Measurements from ENCODE around the gene PTPN7. TPM values are rescaled to one million over a fixed set of nuclear protein-coding genes. Genes with fewer than 3 reads are reported as not detected.
"Not testable (repeated sequence)": the region's sequence is repeated elsewhere in the genome, so short reads cannot be mapped to it uniquely, and the experiment has no call there.

The PTPN7 gene
- total RNA-seq, 2 donors from 2014 or later: 196 to 201 TPM

- Mint-ChIP-seq H3K36me3 (ENCODE audit: insufficient read depth in 2 of 2) (no peaks in the 10 kb centered on the region), H3K27me3 (ENCODE audit: low read depth) (peaks cover 25% of the 10 kb centered on the region), H3K4me3 (no peak overlapping the region), H3K9me3 (no peaks in the 10 kb centered on the region), H3K27ac (no peak overlapping the region), H3K4me1 (ENCODE audit: low read depth) (peaks cover 4% of the 10 kb centered on the region)
- ATAC-seq (replicated peaks in 1 of 2): no peak
- no peak for DNase-seq
Observed at GRCh38 chr1:202198366-202198724, 37.9 kb upstream of the PTPN7 start.

DNA sequence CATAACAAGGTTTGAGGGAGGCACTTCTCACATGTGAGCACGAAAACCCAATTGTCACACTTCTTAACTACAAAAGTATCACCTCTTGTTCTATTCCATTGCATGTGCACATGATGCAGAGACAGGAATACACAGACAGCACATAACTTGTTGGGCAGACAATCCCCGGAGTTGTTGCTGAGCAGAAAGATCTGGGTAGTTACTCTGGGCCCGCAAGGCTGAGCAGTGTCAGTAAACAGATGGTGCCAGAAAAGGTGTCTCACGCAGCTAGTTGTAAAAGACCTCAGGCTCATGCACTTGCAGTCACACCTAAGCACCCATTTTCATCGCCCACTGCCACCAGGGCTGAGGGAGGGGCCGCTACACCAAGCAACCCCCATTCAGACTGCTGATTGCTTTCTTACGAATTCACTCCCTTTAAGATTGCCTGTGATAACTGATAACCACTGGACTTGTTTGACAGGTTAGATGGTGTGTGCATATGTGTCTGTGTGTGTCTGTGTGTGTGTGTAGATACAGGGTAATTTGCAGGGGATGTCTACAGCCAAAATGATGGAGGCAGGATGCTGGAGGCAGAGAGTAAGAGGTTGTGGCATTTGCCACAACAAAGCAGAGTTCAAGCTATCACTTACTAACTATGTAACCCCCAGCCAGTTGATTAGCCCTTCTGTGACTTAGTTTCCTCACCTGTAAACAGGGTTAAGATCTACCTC is 37.4 kb upstream of the PTPN7 start:
- Mint-ChIP-seq H3K27me3 (ENCODE audit: low read depth) (peaks cover 25% of the 10 kb centered on the region), H3K4me3 (no peak overlapping the region), H3K4me1 (ENCODE audit: low read depth) (peaks cover 5% of the 10 kb centered on the region), H3K9me3 (no peaks in the 10 kb centered on the region), H3K27ac (no peak overlapping the region), H3K36me3 (ENCODE audit: insufficient read depth in 2 of 2) (no peaks in the 10 kb centered on the region)
- DNase-seq (no peak), ATAC-seq (replicated peaks in 1 of 2) (peak in 1 of 2 donors; percentile 27)

GRCh38 chr1:202194328-202194648 is 33.9 kb upstream of the PTPN7 start:
- Mint-ChIP-seq H3K27ac (no peak overlapping the region), H3K4me3 (no peak overlapping the region), H3K4me1 (ENCODE audit: low read depth) (peaks cover 5% of the 10 kb centered on the region), H3K36me3 (ENCODE audit: insufficient read depth in 2 of 2) (no peaks in the 10 kb centered on the region), H3K27me3 (ENCODE audit: low read depth) (peaks cover 25% of the 10 kb centered on the region), H3K9me3 (no peaks in the 10 kb centered on the region)
- ATAC-seq (replicated peaks in 1 of 2) (no peak), DNase-seq (no peak)

DNA sequence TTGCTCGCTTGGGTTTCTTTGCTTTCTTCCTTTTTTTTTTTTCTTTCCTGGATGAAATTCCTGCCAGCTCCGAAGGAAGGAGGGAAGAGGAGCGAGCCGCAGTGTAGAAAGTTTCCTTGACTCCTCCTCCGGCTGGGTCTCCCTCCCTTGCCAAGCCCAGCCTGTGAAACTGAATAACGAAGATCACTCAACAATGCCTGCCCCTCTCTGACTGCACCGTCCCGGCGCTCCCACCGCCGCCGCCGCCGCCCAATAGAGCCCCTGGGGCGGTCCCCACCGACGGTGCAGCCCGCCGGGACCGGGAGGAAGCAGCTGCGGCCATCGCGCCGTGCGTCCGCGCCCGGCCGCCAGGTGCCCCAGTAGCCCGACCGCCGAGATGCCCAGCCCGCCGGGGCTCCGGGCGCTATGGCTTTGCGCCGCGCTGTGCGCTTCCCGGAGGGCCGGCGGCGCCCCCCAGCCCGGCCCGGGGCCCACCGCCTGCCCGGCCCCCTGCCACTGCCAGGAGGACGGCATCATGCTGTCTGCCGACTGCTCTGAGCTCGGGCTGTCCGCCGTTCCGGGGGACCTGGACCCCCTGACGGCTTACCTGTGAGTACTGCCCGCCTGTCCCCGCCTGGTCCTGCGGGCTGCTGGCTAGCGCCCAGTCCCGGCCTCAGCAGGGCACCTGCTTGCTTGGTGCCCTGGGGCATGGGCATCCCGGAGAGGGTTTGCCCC is 33.4 kb upstream of the PTPN7 start, which contains the start of gene LGR6:
TSS of gene LGR6 (plus strand) at position 186 of the 714 bp plus-strand sequence. CDS start at position 377, 191 bp downstream.
- no peak within 1 kb of the TSS for H3K27ac Mint-ChIP-seq
- no peaks in the 10 kb centered on the region for H3K36me3 Mint-ChIP-seq (ENCODE audit: insufficient read depth in 2 of 2)
- no peaks in the 10 kb centered on the region for H3K9me3 Mint-ChIP-seq
- DNase-seq (no peak), ATAC-seq (replicated peaks in 1 of 2) (peak in 1 of 2 donors; percentile 26)
- peaks cover 5% of the 10 kb centered on the region for H3K4me1 Mint-ChIP-seq (ENCODE audit: low read depth)
- peak within 1 kb of the TSS in 1 of 2 donors; percentile 49 for H3K4me3 Mint-ChIP-seq
- peaks cover 25% of the 10 kb centered on the region for H3K27me3 Mint-ChIP-seq (ENCODE audit: low read depth)

DNA sequence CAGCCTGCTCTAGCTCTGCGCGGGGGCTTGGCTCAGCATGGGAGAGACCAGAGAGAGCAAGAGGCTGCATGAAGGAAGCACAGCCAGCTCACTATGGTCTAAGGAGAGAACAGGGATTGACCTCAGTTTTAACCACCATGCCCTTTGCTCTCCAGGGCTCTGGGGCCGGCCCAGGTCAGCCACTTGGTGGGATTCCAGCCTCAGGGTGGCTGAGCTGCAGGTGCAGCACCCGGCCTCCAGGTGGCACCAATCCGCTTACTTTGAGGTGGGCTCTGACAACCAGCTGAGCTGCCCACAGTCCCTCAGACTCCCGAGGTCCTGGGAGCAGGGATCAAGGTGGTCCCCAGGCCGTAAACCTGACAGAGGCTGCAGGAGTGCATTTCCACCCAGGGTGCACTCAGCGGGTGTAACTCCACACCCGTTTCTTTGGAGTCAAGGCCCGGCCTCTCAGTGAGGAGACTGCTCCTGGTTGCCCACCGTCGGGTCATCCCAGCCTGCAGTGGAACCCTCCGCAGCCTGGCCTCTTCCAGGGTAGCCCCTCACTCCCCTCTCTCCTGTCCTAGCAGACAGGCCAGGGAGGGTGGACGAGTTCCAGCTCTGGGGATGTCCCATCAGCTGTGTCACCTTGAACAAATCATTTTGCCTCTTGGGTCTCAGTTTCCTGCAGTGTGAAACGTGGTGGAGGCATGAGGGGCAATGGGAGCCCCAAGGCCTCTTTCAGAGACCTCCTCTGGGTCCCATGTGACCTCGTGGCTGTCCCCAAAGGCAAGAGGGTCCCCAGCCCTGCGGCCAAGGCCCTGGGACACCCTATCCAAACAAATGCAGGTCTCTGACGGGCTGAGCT is 32.6 kb upstream of the PTPN7 start:
- Mint-ChIP-seq H3K36me3 (ENCODE audit: insufficient read depth in 2 of 2) (no peaks in the 10 kb centered on the region), H3K4me1 (ENCODE audit: low read depth) (peaks cover 5% of the 10 kb centered on the region), H3K4me3 (no peak overlapping the region), H3K27me3 (ENCODE audit: low read depth) (peaks cover 25% of the 10 kb centered on the region), H3K9me3 (no peaks in the 10 kb centered on the region), H3K27ac (no peak overlapping the region)
- ATAC-seq (replicated peaks in 1 of 2) (peak; percentile 55 to 57), DNase-seq (peak; percentile 66 to 68)

GRCh38 chr1:202191391-202191790 is 31.0 kb upstream of the PTPN7 start:
- H3K4me3 Mint-ChIP-seq; H3K36me3 Mint-ChIP-seq (ENCODE audit: insufficient read depth in 2 of 2); H3K9me3 Mint-ChIP-seq; ATAC-seq (replicated peaks in 1 of 2); H3K27ac Mint-ChIP-seq; H3K4me1 Mint-ChIP-seq (ENCODE audit: low read depth); DNase-seq: not testable (repeated sequence)
- peaks cover 26% of the 10 kb centered on the region for H3K27me3 Mint-ChIP-seq (ENCODE audit: low read depth)

DNA sequence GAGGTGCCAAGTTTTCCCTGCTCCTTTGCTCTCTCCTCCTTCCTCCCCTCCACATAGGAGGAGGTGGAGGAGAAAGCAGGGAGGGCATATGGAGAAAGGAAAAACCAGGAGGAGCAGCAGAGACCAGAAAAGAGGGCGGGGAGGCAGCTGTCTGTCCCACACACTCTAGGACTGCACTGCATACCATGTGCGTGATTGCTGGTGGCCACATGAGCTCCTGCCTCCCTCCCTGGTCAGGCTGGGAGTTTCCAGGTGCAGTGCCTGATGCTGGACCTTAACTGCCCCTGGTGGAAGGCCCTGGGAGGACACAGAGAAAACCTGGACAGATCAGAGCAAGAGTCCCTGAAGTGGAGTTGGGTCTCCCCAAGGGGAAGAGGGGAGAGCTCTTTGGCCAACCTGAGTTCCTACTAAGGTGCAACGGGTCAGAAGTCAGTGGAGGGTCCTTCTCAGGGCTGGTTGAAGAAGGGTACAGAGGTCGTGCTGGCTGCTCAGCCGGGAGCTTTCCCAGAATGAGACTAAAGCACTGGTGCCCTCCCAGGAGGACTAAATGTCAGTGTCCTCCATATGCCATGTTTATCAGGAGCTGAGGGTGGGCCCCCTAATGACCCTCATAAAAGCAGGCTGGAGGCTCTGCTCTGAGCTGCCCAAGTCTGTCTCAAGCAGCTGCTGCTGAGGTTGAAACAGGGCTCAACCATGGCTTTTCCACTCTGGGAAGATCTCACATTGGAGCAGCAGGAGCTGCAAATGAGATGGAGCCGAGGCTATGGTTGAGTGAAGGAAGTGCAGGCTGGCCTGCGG is 29.7 kb upstream of the PTPN7 start:
- DNase-seq (no peak), ATAC-seq (replicated peaks in 1 of 2) (no peak)
- H3K4me1 Mint-ChIP-seq (ENCODE audit: low read depth): peaks cover 5% of the 10 kb centered on the region
- no peaks in the 10 kb centered on the region for H3K36me3 Mint-ChIP-seq (ENCODE audit: insufficient read depth in 2 of 2)
- no peak overlapping the region for H3K27ac Mint-ChIP-seq
- H3K27me3 Mint-ChIP-seq (ENCODE audit: low read depth): peaks cover 17% of the 10 kb centered on the region
- H3K9me3 Mint-ChIP-seq: no peaks in the 10 kb centered on the region
- H3K4me3 Mint-ChIP-seq: no peak overlapping the region

DNA sequence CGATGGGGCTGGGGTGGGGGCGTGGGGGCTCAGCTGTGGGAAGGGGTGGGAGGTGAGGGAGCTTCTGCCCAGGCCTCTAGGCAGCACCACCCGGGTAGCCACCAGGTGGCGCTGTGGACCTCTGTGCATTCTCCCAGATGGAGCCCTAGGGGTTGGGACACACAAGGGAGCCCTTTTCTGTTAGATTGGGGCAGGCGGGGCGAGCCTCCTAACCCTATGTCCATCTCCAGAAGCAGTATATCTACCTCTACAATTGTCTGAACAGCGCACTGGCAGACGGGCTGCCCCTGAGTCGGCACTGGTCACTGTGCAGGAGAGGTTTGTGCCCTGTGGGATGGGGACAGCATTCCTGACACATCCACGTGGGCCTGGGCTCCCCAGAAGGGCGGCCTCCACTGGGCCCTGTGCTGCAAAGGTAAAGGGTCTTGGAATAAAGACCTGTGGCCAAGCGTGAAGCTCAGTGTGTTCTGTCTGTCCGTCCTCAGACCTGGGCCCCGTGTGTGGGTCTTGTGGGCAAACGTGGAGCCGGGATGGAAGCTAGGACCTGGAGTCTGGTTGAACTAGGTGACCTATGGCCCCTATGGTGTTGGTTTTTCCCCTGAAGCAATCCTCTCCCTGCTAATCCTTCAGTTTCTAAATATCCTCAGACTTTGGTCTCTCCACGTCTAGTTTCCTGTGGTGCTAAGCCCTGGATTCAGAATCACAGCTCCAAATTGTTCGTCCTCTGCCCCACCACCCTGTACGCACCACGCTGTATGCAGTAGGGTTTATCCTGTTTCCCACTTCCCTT is 28.8 kb upstream of the PTPN7 start:
- DNase-seq (peak; percentile 82 to 86), ATAC-seq (replicated peaks in 1 of 2) (peak; percentile 69)
- peaks cover 12% of the 10 kb centered on the region for H3K4me1 Mint-ChIP-seq (ENCODE audit: low read depth)
- H3K9me3 Mint-ChIP-seq: no peaks in the 10 kb centered on the region
- H3K36me3 Mint-ChIP-seq (ENCODE audit: insufficient read depth in 2 of 2): no peaks in the 10 kb centered on the region
- H3K27ac Mint-ChIP-seq: no peak overlapping the region
- no peak overlapping the region for H3K4me3 Mint-ChIP-seq
- H3K27me3 Mint-ChIP-seq (ENCODE audit: low read depth): peaks cover 8% of the 10 kb centered on the region

DNA sequence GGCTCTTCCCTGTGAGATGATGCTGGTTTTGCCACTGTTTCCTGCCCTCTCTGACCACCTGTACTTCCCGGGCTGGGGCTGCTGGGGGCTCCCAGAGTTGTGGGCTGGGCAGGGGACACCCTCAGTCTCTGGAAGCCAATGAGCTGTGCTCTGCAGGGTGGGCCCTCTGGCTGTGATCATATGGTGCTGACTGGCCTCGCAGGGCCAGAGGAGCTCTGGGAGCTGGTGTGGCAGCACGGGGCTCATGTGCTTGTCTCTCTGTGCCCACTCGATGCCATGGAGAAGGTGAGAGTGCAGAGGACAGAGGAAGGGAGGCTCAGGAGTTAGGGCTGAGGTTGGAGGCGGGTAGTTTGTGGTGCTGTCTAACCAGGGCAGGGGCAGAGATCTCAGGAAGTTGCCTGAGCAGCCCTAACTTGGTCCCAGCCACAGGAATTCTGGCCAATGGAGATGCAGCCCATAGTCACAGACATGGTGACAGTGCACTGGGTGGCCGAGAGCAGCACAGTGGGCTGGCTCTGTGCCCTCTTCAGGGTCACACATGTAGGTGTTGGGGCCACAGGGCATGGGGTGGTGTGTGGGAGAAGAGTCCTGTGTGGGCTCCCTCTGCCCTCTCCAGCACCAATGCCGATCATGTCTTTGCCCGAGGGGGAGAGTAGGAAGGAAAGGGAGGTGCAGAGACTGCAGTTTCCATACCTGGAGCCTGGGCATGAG is 27.4 kb upstream of the PTPN7 start:
- DNase-seq (no peak), ATAC-seq (replicated peaks in 1 of 2) (no peak)
- Mint-ChIP-seq H3K4me3 (no peak overlapping the region), H3K36me3 (ENCODE audit: insufficient read depth in 2 of 2) (no peaks in the 10 kb centered on the region), H3K27ac (no peak overlapping the region), H3K27me3 (ENCODE audit: low read depth) (peaks cover 12% of the 10 kb centered on the region), H3K4me1 (ENCODE audit: low read depth) (peaks cover 14% of the 10 kb centered on the region), H3K9me3 (no peaks in the 10 kb centered on the region)

- ATAC-seq (replicated peaks in 1 of 2) (no peak), DNase-seq (no peak)
- Mint-ChIP-seq H3K9me3 (no peaks in the 10 kb centered on the region), H3K4me3 (no peak overlapping the region), H3K27ac (no peak overlapping the region), H3K4me1 (ENCODE audit: low read depth) (peaks cover 14% of the 10 kb centered on the region), H3K27me3 (ENCODE audit: low read depth) (peaks cover 12% of the 10 kb centered on the region), H3K36me3 (ENCODE audit: insufficient read depth in 2 of 2) (no peaks in the 10 kb centered on the region)
Observed at GRCh38 chr1:202187041-202187671, 26.8 kb upstream of the PTPN7 start.

DNA sequence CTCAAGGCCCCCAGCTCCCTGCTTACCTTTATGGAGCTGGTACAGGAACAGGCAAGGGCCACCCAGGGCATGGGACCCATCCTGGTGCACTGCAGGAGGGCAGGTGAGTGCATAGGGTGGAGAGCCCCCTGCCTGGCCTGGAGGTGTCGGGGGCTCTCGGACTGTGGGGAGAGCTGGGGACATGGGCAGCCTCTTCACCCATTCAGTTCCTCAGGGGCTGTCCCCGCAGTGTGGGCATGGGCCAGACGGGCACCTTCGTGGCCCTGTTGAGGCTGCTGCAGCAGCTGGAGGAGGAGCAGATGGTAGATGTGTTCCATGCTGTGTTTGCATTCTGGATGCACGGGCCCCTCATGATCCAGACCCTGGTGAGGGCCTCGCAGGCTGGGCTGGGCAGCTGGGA is 25.9 kb upstream of the PTPN7 start:
- Mint-ChIP-seq H3K27ac (no peak overlapping the region), H3K4me3 (no peak overlapping the region), H3K27me3 (ENCODE audit: low read depth) (peaks cover 12% of the 10 kb centered on the region), H3K9me3 (no peaks in the 10 kb centered on the region), H3K4me1 (ENCODE audit: low read depth) (peaks cover 14% of the 10 kb centered on the region), H3K36me3 (ENCODE audit: insufficient read depth in 2 of 2) (no peaks in the 10 kb centered on the region)
- no peak for DNase-seq
- no peak for ATAC-seq (replicated peaks in 1 of 2)

Measured in activated T-cell treated with anti-CD3 and anti-CD28 coated beads, Interleukin-2, amount 50 U/mL, for 72 hours (primary cell).